CD14-positive monocyte (primary cell): ENCODE measurements around the gene ENDOV. TPM values are rescaled to one million over a fixed set of nuclear protein-coding genes. Genes with fewer than 3 reads are reported as not detected.

Experiments used
- DNase-seq, 3 donors: peaks; one replicate each; pipeline ENCODE4 v3.0.0-alpha.2; 2011 to 2022
- H2AFZ ChIP-seq: 2 replicates; pipeline ENCODE4 v1.6.0; 2012; ENCODE audit warnings: mild to moderate bottlenecking, low read depth, low read length, inconsistent platforms; ENCODE audit not compliant: insufficient read depth, poor library complexity, severe bottlenecking
- H3K27ac ChIP-seq, 2 donors: 1 replicate in 1 of 2; 2 replicates in 1 of 2; pipeline ENCODE4 v1.5.1; 2012 to 2013; ENCODE audit warnings: low read length in 2 of 2, control low read depth in 1 of 2, inconsistent platforms in 1 of 2, low read depth in 1 of 2, mild to moderate bottlenecking in 1 of 2
- H3K27me3 ChIP-seq, 2 donors: one replicate each; pipeline versions ENCODE4 v1.6.0 to v1.6.1; 2011 to 2013; ENCODE audit warnings: low read length in 2 of 2; ENCODE audit not compliant: control insufficient read depth in 2 of 2, insufficient read depth in 2 of 2
- H3K36me3 ChIP-seq, 2 donors: replicated peaks in 1 of 2; 1 replicate in 1 of 2; 2 replicates in 1 of 2; pipeline versions ENCODE4 v1.5.1 to v1.6.1; 2012 to 2013; ENCODE audit warnings: low read length in 2 of 2, control low read depth in 1 of 2, inconsistent platforms in 1 of 2, mild to moderate bottlenecking in 1 of 2; ENCODE audit not compliant: insufficient read depth in 2 of 2, control insufficient read depth in 1 of 2
- H3K4me1 ChIP-seq, 2 donors: 1 replicate in 1 of 2; 2 replicates in 1 of 2; pipeline versions ENCODE4 v1.5.1 to v1.6.1; 2012 to 2013; ENCODE audit warnings: low read length in 2 of 2, control low read depth in 1 of 2, inconsistent platforms in 1 of 2, mild to moderate bottlenecking in 1 of 2, moderate library complexity in 1 of 2; ENCODE audit not compliant: insufficient read depth in 2 of 2, control insufficient read depth in 1 of 2
- H3K4me2 ChIP-seq: replicated peaks from 2 replicates; pipeline ENCODE3; 2012; ENCODE audit warnings: low read length, moderate library complexity, mild to moderate bottlenecking; ENCODE audit not compliant: poor library complexity, severe bottlenecking; ENCODE audit errors: extremely low read depth
- H3K4me3 ChIP-seq, 3 experiments: fragments of 200-600 bp in 1 of 3; sonication (generic) in 1 of 3; replicated peaks in 1 of 3; 1 replicate in 2 of 3; 2 replicates in 1 of 3; pipeline ENCODE4 v1.5.1; 2011 to 2013; ENCODE audit warnings: low read length in 3 of 3, mild to moderate bottlenecking in 3 of 3, control low read depth in 2 of 3, low read depth in 2 of 3, inconsistent platforms in 1 of 3, moderate library complexity in 1 of 3
- H3K79me2 ChIP-seq: 2 replicates; pipeline ENCODE4 v1.6.0; 2012; ENCODE audit warnings: mild to moderate bottlenecking, control low read depth, inconsistent platforms, low read length, moderate library complexity; ENCODE audit not compliant: insufficient read depth
- H3K9ac ChIP-seq: 2 replicates; pipeline ENCODE4 v1.6.0; 2017; ENCODE audit warnings: low read length, mild to moderate bottlenecking; ENCODE audit not compliant: insufficient read depth, poor library complexity, severe bottlenecking
- H3K9me3 ChIP-seq, 2 donors: replicated peaks in 1 of 2; 1 replicate in 1 of 2; 2 replicates in 1 of 2; pipeline versions ENCODE4 v1.5.1 to v1.6.1; 2012 to 2013; ENCODE audit warnings: low read length in 2 of 2, control low read depth in 1 of 2; ENCODE audit not compliant: control insufficient read depth in 1 of 2, insufficient read depth in 1 of 2
- H4K20me1 ChIP-seq: 2 replicates; pipeline ENCODE4 v1.6.0; 2012; ENCODE audit warnings: mild to moderate bottlenecking, low read length, control low read depth, moderate library complexity; ENCODE audit not compliant: insufficient read depth
- H3K27ac Mint-ChIP-seq, 7 donors: one replicate each; pipeline ENCODE4 v1.8.0; 2020; ENCODE audit warnings: mild to moderate bottlenecking in 7 of 7, mixed read lengths in 7 of 7, moderate library complexity in 6 of 7, inconsistent platforms in 2 of 7
- H3K27me3 Mint-ChIP-seq, 3 donors: one replicate each; pipeline ENCODE4 v1.8.0; 2021 to 2022; ENCODE audit warnings: low read depth in 3 of 3, mild to moderate bottlenecking in 3 of 3, mixed read lengths in 3 of 3, moderate library complexity in 3 of 3, inconsistent platforms in 1 of 3
- H3K36me3 Mint-ChIP-seq, 2 donors: one replicate each; pipeline ENCODE4 v1.8.0; 2020; ENCODE audit warnings: mixed read lengths in 2 of 2, inconsistent platforms in 1 of 2, mild to moderate bottlenecking in 1 of 2
- H3K4me1 Mint-ChIP-seq: one replicate; pipeline ENCODE4 v1.8.0; 2020; ENCODE audit warnings: mild to moderate bottlenecking, mixed read lengths
- H3K4me3 Mint-ChIP-seq, 2 donors: one replicate each; pipeline ENCODE4 v1.8.0; 2020; ENCODE audit warnings: mild to moderate bottlenecking in 2 of 2, mixed read lengths in 2 of 2, moderate library complexity in 1 of 2
- H3K9me3 Mint-ChIP-seq, 7 donors: one replicate each; pipeline ENCODE4 v1.8.0; 2020 to 2022; ENCODE audit warnings: mixed read lengths in 7 of 7, mild to moderate bottlenecking in 6 of 7, moderate library complexity in 6 of 7, inconsistent platforms in 2 of 7
- CTCF ChIP-seq: fragments of 200-600 bp; IDR thresholded peaks from one replicate; pipeline ENCODE4 v1.8.0; 2022; ENCODE audit warnings: antibody characterized with exemption, mild to moderate bottlenecking
- WGBS: methylation state at CpG from one replicate; pipeline ENCODE4 v1.1.5; 2013; ENCODE audit warnings: missing lambda C conversion rate; ENCODE audit not compliant: insufficient coverage; 5-methylcytosine and 5-hydroxymethylcytosine counted together
- intact Hi-C, 2 donors: fragments of 100-400 bp; cut with micrococcal nuclease; formaldehyde crosslinking; loops; one replicate each; pipeline versions ENCODE4 v1.15.0 to v1.15.1; 2023
- polyA plus RNA-seq, 3 donors: library from polyadenylated mRNA; depleted of rRNA in 1 of 3; unstranded in 2 of 3; stranded (reverse) in 1 of 3; fragments of 300-500 nt in 2 of 3; fragments of >200 nt in 1 of 3; fragmentation: Illumina TruSeq in 2 of 3; gene quantifications; 1 replicate in 2 of 3; 2 replicates in 1 of 3; pipeline ENCODE4 v1.2.3, GENCODE V29; 2012 to 2021

The ENDOV gene
- polyA plus RNA-seq, 3 donors = 10.4 to 15.7 (median 13.3) TPM

- H3K27ac ChIP-seq = no peak overlapping the region
- no peak overlapping the region for H3K4me3 ChIP-seq
- TF ChIP-seq CTCF = no peak
- no peaks in the 10 kb centered on the region for H3K79me2 ChIP-seq
- H3K4me1 ChIP-seq = peaks cover 0 to 19% of the 10 kb centered on the region in 2 donors
- H4K20me1 ChIP-seq = no peaks in the 10 kb centered on the region
- no peak for DNase-seq
- 25% methylated on average over 11 of the region's 16 CpGs for WGBS
- H2AFZ ChIP-seq = no peak overlapping the region
- no peak overlapping the region for H3K9ac ChIP-seq
- Mint-ChIP-seq H3K27me3 (peaks cover 53 to 96% (median 61%) of the 10 kb centered on the region in 3 donors), H3K4me1 (peaks cover 6% of the 10 kb centered on the region), H3K27ac (no peak overlapping the region), H3K9me3 (peaks cover 0 to 9% (median 0%) of the 10 kb centered on the region in 7 donors), H3K4me3 (peak overlapping the region in 1 of 2 donors; percentile 82), H3K36me3 (peaks cover 0 to 4% of the 10 kb centered on the region in 2 donors)
- intact Hi-C loops = no loop called here
- H3K27me3 ChIP-seq = peaks cover 32 to 72% of the 10 kb centered on the region in 2 donors
- H3K4me2 ChIP-seq = no peak overlapping the region
- no peaks in the 10 kb centered on the region for H3K36me3 ChIP-seq
- H3K9me3 ChIP-seq = peaks cover 0 to 12% of the 10 kb centered on the region in 2 donors
These were observed 59.4 kb downstream of the ENDOV start for GRCh38 chr17:80474231-80474960.

GRCh38 chr17:80474961-80475909, 60.3 kb downstream of the ENDOV start:
- TF ChIP-seq CTCF = no peak
- Histone ChIP-seq H4K20me1 (no peaks in the 10 kb centered on the region), H3K27me3 (peaks cover 33 to 75% of the 10 kb centered on the region in 2 donors), H3K9ac (no peak overlapping the region), H3K9me3 (peaks cover 0 to 12% of the 10 kb centered on the region in 2 donors), H3K4me1 (peaks cover 0 to 19% of the 10 kb centered on the region in 2 donors), H2AFZ (no peak overlapping the region), H3K79me2 (no peaks in the 10 kb centered on the region), H3K4me3 (no peak overlapping the region), H3K27ac (no peak overlapping the region), H3K4me2 (no peak overlapping the region), H3K36me3 (no peaks in the 10 kb centered on the region)
- intact Hi-C loops = no loop called here
- peak overlapping the region in 1 of 2 donors; percentile 82 for H3K4me3 Mint-ChIP-seq
- WGBS = 5% methylated on average over 54 of the region's 55 CpGs
- peaks cover 0 to 12% (median 0%) of the 10 kb centered on the region in 7 donors for H3K9me3 Mint-ChIP-seq
- no peak for DNase-seq
- H3K36me3 Mint-ChIP-seq = peaks cover 0 to 4% of the 10 kb centered on the region in 2 donors
- H3K27me3 Mint-ChIP-seq = peaks cover 61 to 96% (median 63%) of the 10 kb centered on the region in 3 donors
- H3K4me1 Mint-ChIP-seq = peaks cover 6% of the 10 kb centered on the region
- no peak overlapping the region for H3K27ac Mint-ChIP-seq
